ENCODE data around the gene TXNDC8. TPM values are rescaled to one million over a fixed set of nuclear protein-coding genes. Genes with fewer than 3 reads are reported as not detected.

TXNDC8 gene
- polyA plus RNA-seq, 3 donors: not detected

- DNase-seq: no peak
- no peak overlapping the region for H3K27ac ChIP-seq (ENCODE audit: low read depth in 1 of 2, low read length in 2 of 2)
- no peak overlapping the region for H3K9ac ChIP-seq (ENCODE audit: insufficient read depth, low read length, poor library complexity, severe bottlenecking)
- no peak overlapping the region for H3K4me3 ChIP-seq (replicated peaks in 1 of 3; ENCODE audit: low read depth in 2 of 3, low read length in 3 of 3)
- no peaks in the 10 kb centered on the region for H3K36me3 ChIP-seq (replicated peaks in 1 of 2; ENCODE audit: control insufficient read depth in 1 of 2, insufficient read depth in 2 of 2, low read length in 2 of 2)
- H3K79me2 ChIP-seq (ENCODE audit: insufficient read depth, low read length): no peaks in the 10 kb centered on the region
- H3K27ac Mint-ChIP-seq: no peak overlapping the region
- H3K4me1 Mint-ChIP-seq: peaks cover 14% of the 10 kb centered on the region
- WGBS (ENCODE audit: insufficient coverage): 100% methylated on average over 2 of the region's 2 CpGs
- peaks cover 0 to 4% (median 0%) of the 10 kb centered on the region in 7 donors for H3K9me3 Mint-ChIP-seq
- peaks cover 14% of the 10 kb centered on the region in 2 donors for H3K4me1 ChIP-seq (ENCODE audit: control insufficient read depth in 1 of 2, insufficient read depth in 2 of 2, low read length in 2 of 2)
- H2AFZ ChIP-seq (ENCODE audit: insufficient read depth, low read depth, low read length, poor library complexity, severe bottlenecking): no peak overlapping the region
- intact Hi-C loops (cut with micrococcal nuclease): no loop called here
- H3K27me3 Mint-ChIP-seq (ENCODE audit: low read depth in 3 of 3): peaks cover 0 to 2% (median 2%) of the 10 kb centered on the region in 3 donors
- H3K9me3 ChIP-seq (replicated peaks in 1 of 2; ENCODE audit: control insufficient read depth in 1 of 2, insufficient read depth in 1 of 2, low read length in 2 of 2): no peaks in the 10 kb centered on the region
- TF ChIP-seq, protein P1, sequence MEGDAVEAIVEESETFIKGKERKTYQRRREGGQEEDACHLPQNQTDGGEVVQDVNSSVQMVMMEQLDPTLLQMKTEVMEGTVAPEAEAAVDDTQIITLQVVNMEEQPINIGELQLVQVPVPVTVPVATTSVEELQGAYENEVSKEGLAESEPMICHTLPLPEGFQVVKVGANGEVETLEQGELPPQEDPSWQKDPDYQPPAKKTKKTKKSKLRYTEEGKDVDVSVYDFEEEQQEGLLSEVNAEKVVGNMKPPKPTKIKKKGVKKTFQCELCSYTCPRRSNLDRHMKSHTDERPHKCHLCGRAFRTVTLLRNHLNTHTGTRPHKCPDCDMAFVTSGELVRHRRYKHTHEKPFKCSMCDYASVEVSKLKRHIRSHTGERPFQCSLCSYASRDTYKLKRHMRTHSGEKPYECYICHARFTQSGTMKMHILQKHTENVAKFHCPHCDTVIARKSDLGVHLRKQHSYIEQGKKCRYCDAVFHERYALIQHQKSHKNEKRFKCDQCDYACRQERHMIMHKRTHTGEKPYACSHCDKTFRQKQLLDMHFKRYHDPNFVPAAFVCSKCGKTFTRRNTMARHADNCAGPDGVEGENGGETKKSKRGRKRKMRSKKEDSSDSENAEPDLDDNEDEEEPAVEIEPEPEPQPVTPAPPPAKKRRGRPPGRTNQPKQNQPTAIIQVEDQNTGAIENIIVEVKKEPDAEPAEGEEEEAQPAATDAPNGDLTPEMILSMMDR (IDR thresholded peaks at IDR 0.05): no peak
- no peaks in the 10 kb centered on the region for H3K36me3 Mint-ChIP-seq
- no peaks in the 10 kb centered on the region for H3K27me3 ChIP-seq (ENCODE audit: control insufficient read depth in 2 of 2, insufficient read depth in 2 of 2, low read length in 2 of 2)
- no peak overlapping the region for H3K4me3 Mint-ChIP-seq
- no peaks in the 10 kb centered on the region for H4K20me1 ChIP-seq (ENCODE audit: insufficient read depth, low read length)
- no peak overlapping the region for H3K4me2 ChIP-seq (replicated peaks; ENCODE audit: extremely low read depth, low read length, poor library complexity, severe bottlenecking)
Observed at GRCh38 chr9:110298043-110298605, 39.5 kb downstream of the TXNDC8 start.

- no peaks in the 10 kb centered on the region for H3K9me3 Mint-ChIP-seq
- no peaks in the 10 kb centered on the region for H3K79me2 ChIP-seq (ENCODE audit: insufficient read depth, low read length)
- no peak overlapping the region for H3K9ac ChIP-seq (ENCODE audit: insufficient read depth, low read length, poor library complexity, severe bottlenecking)
- no peaks in the 10 kb centered on the region for H3K27me3 ChIP-seq (ENCODE audit: control insufficient read depth in 2 of 2, insufficient read depth in 2 of 2, low read length in 2 of 2)
- no peak for DNase-seq
- peaks cover 3 to 5% of the 10 kb centered on the region in 2 donors for H3K4me1 ChIP-seq (ENCODE audit: control insufficient read depth in 1 of 2, insufficient read depth in 2 of 2, low read length in 2 of 2)
- no peaks in the 10 kb centered on the region for H4K20me1 ChIP-seq (ENCODE audit: insufficient read depth, low read length)
- 100% methylated on average over 1 of the region's 1 CpG for WGBS (ENCODE audit: insufficient coverage)
- no peaks in the 10 kb centered on the region for H3K36me3 ChIP-seq (replicated peaks in 1 of 2; ENCODE audit: control insufficient read depth in 1 of 2, insufficient read depth in 2 of 2, low read length in 2 of 2)
- TF ChIP-seq, protein P1 (IDR thresholded peaks at IDR 0.05): no peak
- no peak overlapping the region for H3K27ac Mint-ChIP-seq
- no peak overlapping the region for H3K4me3 Mint-ChIP-seq
- peaks cover 1 to 2% (median 2%) of the 10 kb centered on the region in 3 donors for H3K27me3 Mint-ChIP-seq (ENCODE audit: low read depth in 3 of 3)
- no peak overlapping the region for H3K4me3 ChIP-seq (replicated peaks in 1 of 3; ENCODE audit: low read depth in 2 of 3, low read length in 3 of 3)
- H3K4me2 ChIP-seq (replicated peaks; ENCODE audit: extremely low read depth, low read length, poor library complexity, severe bottlenecking): no peak overlapping the region
- intact Hi-C loops (cut with micrococcal nuclease): no loop called here
- H3K36me3 Mint-ChIP-seq: no peaks in the 10 kb centered on the region
- H2AFZ ChIP-seq (ENCODE audit: insufficient read depth, low read depth, low read length, poor library complexity, severe bottlenecking): no peak overlapping the region
- H3K4me1 Mint-ChIP-seq: peaks cover 7% of the 10 kb centered on the region
- no peak overlapping the region for H3K27ac ChIP-seq (ENCODE audit: low read depth in 1 of 2, low read length in 2 of 2)
- no peaks in the 10 kb centered on the region for H3K9me3 ChIP-seq (replicated peaks in 1 of 2; ENCODE audit: control insufficient read depth in 1 of 2, insufficient read depth in 1 of 2, low read length in 2 of 2)
Observed at GRCh38 chr9:110293248-110293647, 44.4 kb downstream of the TXNDC8 start.

Measured in CD14-positive monocyte (primary cell).